DND-41 (cell line): ENCODE measurements around the gene PROSER3.

Experiments used
- CTCF ChIP-seq: IDR thresholded peaks from 2 replicates; pipeline ENCODE4 v1.5.1; 2012; ENCODE audit warnings: borderline replicate concordance, low read length, moderate library complexity, mild to moderate bottlenecking; ENCODE audit not compliant: poor library complexity, severe bottlenecking; ENCODE audit errors: extremely low read depth
- EZH2 ChIP-seq: IDR thresholded peaks from 3 replicates; pipeline ENCODE4 v1.6.1; 2012; ENCODE audit warnings: borderline replicate concordance, low read depth, mild to moderate bottlenecking, moderate library complexity, low read length, inconsistent platforms; ENCODE audit not compliant: severe bottlenecking

- TF ChIP-seq CTCF, result no peak
- no peak for TF ChIP-seq EZH2
Observed at GRCh38 chr19:35723671-35724070, 34.3 kb upstream of the PROSER3 start.
